Esophagus squamous epithelium (tissue), 5 donors: Measurements from ENCODE around the gene MFAP3. TPM values are rescaled to one million over a fixed set of nuclear protein-coding genes. Genes with fewer than 3 reads are reported as not detected.

ENCODE experiments used
- DNase-seq: peaks from one replicate; lab custom pipeline; 2025; lab: John Stamatoyannopoulos, UW
- H3K27ac ChIP-seq, 4 donors: fragments of 200-600 bp; sonication (generic); one replicate each; pipeline ENCODE4 v1.5.1; 2016 to 2019; ENCODE audit warnings: mild to moderate bottlenecking in 1 of 4
- H3K27me3 ChIP-seq, 4 donors: fragments of 200-600 bp; sonication (generic); 1 replicate in 3 of 4; 2 replicates in 1 of 4; pipeline versions ENCODE4 v1.5.1 to v1.6.0; 2017 to 2021; ENCODE audit warnings: antibody characterized with exemption in 1 of 4
- H3K36me3 ChIP-seq, 3 donors: fragments of 200-600 bp; sonication (generic); one replicate each; pipeline ENCODE4 v1.5.1; 2016 to 2019
- H3K4me1 ChIP-seq, 3 donors: fragments of 200-600 bp; sonication (generic); one replicate each; pipeline ENCODE4 v1.5.1; 2017 to 2019
- H3K4me3 ChIP-seq, 4 donors: fragments of 200-600 bp; sonication (generic); 1 replicate in 3 of 4; 2 replicates in 1 of 4; pipeline ENCODE4 v1.5.1; 2016 to 2019; ENCODE audit warnings: mild to moderate bottlenecking in 2 of 4, moderate library complexity in 1 of 4
- H3K9me3 ChIP-seq, 3 donors: fragments of 200-600 bp; sonication (generic); one replicate each; pipeline ENCODE4 v1.5.1; 2016 to 2019
- CTCF ChIP-seq, 6 experiments: fragments of 450-650 bp in 4 of 6; fragments of 200-600 bp in 2 of 6; sonication (generic) in 2 of 6; IDR thresholded peaks; one replicate each; pipeline ENCODE4 v1.5.1; 2016 to 2019; ENCODE audit warnings: antibody characterized with exemption in 6 of 6, mild to moderate bottlenecking in 4 of 6, moderate library complexity in 4 of 6
- POLR2A ChIP-seq, 4 donors: fragments of 450-650 bp; IDR thresholded peaks; one replicate each; pipeline ENCODE4 v1.6.1; 2017; ENCODE audit warnings: antibody characterized with exemption in 4 of 4, mild to moderate bottlenecking in 4 of 4, moderate library complexity in 3 of 4
- WGBS, 2 donors: methylation state at CpG; one replicate each; pipeline ENCODE4 v1.1.5; 2018; 5-methylcytosine and 5-hydroxymethylcytosine counted together
- intact Hi-C: fragments of 100-400 bp; cut with DNase I; formaldehyde crosslinking; loops from one replicate; pipeline ENCODE4 v1.15.0; 2022
- total RNA-seq, 4 donors: library from RNA; depleted of rRNA; stranded (reverse); fragments of >200 nt; gene quantifications; one replicate each; pipeline ENCODE4 v1.1.0, GENCODE V29; 2016
- donor health status: DM: yes; HTN: yes; CAD: no.

The MFAP3 gene
- total RNA-seq, 4 donors from 2014 or later: 29.0 to 58.1 (median 45.5) TPM

GRCh38 chr5:154000703-154001102, 38.1 kb upstream of the MFAP3 start:
- H3K27ac ChIP-seq: peak overlapping the region in 1 of 4 donors; percentile 55

GRCh38 chr5:154002093-154002492, 36.7 kb upstream of the MFAP3 start:
- peak overlapping the region in 1 of 4 donors; percentile 13 for H3K4me3 ChIP-seq
- peak overlapping the region in 3 of 4 donors; percentile 40 to 83 (median 75) for H3K27ac ChIP-seq
- H3K9me3 ChIP-seq: no peaks in the 10 kb centered on the region
- no peak for DNase-seq
- intact Hi-C loops: no loop called here
- 55 to 60% methylated on average over 4 of the region's 4 CpGs for WGBS, 2 donors
- peaks cover 0 to 10% (median 0%) of the 10 kb centered on the region in 3 donors for H3K4me1 ChIP-seq
- TF ChIP-seq CTCF (IDR thresholded peaks at IDR 0.05): no peak
- no peak for TF ChIP-seq POLR2A (IDR thresholded peaks at IDR 0.05)
- H3K36me3 ChIP-seq: peaks cover 0 to 51% (median 6%) of the 10 kb centered on the region in 3 donors
- no peaks in the 10 kb centered on the region for H3K27me3 ChIP-seq

More at GRCh38 chr5:154000703-154001102, 38.1 kb upstream of the MFAP3 start:
- intact Hi-C loops: no loop called here
- TF ChIP-seq CTCF (IDR thresholded peaks at IDR 0.05) (no peak), POLR2A (IDR thresholded peaks at IDR 0.05) (no peak)
- DNase-seq: no peak
- no peak overlapping the region for H3K4me3 ChIP-seq
- H3K4me1 ChIP-seq: peaks cover 0 to 10% (median 0%) of the 10 kb centered on the region in 3 donors
- no peaks in the 10 kb centered on the region for H3K27me3 ChIP-seq
- H3K9me3 ChIP-seq: no peaks in the 10 kb centered on the region
- H3K36me3 ChIP-seq: peaks cover 0 to 62% (median 6%) of the 10 kb centered on the region in 3 donors

GRCh38 chr5:154002511-154003020, 36.2 kb upstream of the MFAP3 start:
- peak overlapping the region in 3 of 4 donors; percentile 40 to 83 (median 75) for H3K27ac ChIP-seq
- peaks cover 0 to 10% (median 0%) of the 10 kb centered on the region in 3 donors for H3K4me1 ChIP-seq
- no peaks in the 10 kb centered on the region for H3K9me3 ChIP-seq
- no peak for DNase-seq
- H3K4me3 ChIP-seq: peak overlapping the region in 1 of 4 donors; percentile 13
- H3K27me3 ChIP-seq: no peaks in the 10 kb centered on the region
- 71 to 79% methylated on average over 7 of the region's 7 CpGs for WGBS, 2 donors
- intact Hi-C loops: no loop called here
- H3K36me3 ChIP-seq: peaks cover 0 to 46% (median 6%) of the 10 kb centered on the region in 3 donors
- no peak for TF ChIP-seq CTCF (IDR thresholded peaks at IDR 0.05)
- TF ChIP-seq POLR2A (IDR thresholded peaks at IDR 0.05): no peak

DNA sequence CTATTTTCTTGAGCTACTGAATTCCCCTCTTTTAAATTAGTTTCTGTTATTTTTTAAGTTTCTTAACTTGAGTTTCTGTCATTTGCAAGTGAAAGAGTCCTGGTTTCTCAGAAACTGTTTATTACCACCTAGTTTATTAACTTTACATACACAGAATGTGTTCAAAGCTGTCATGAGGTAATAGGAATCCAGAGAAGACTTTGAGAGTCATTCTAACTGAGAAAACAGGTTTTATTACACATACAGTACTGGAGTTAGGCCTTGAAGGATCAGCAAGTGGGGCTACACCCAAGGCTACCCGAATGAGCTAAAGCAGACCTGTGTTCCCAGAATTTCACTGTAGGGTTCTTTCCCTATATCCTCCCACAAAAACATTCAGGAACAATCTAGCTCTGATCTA, 33.1 kb upstream of the MFAP3 start:
- Histone ChIP-seq H3K36me3 (peaks cover 0 to 39% (median 6%) of the 10 kb centered on the region in 3 donors), H3K27ac (peak overlapping the region in 3 of 4 donors; percentile 1 to 51 (median 38)), H3K27me3 (no peaks in the 10 kb centered on the region), H3K4me3 (no peak overlapping the region), H3K4me1 (peaks cover 0 to 10% (median 0%) of the 10 kb centered on the region in 3 donors), H3K9me3 (no peaks in the 10 kb centered on the region)
- no peak for DNase-seq
- TF ChIP-seq POLR2A (IDR thresholded peaks at IDR 0.05) (no peak), CTCF (IDR thresholded peaks at IDR 0.05) (no peak)
- 57 to 85% methylated on average over 1 of the region's 1 CpG for WGBS, 2 donors
- intact Hi-C loops: no loop called here

DNA sequence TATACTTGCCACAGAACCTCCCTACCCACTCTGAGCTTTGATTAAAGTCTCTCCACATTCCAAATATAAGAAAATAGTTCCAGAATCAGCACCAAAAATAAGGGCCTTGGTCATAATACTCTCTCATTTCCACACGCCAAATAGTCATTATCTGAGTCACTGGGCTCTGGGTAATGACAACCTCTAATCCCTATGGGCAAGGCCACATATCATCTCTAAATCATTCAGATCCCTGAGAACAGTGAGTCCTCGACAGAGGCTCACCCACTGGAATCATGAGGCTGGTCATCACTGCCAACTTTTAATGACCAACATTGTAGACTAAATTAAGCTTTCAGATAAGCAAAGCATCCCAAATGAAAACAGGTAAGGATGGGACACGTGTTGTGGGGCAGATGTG, 28.1 kb upstream of the MFAP3 start:
- Histone ChIP-seq H3K27me3 (no peaks in the 10 kb centered on the region), H3K36me3 (peaks cover 0 to 48% (median 0%) of the 10 kb centered on the region in 3 donors), H3K27ac (no peak overlapping the region), H3K4me3 (no peak overlapping the region), H3K9me3 (no peaks in the 10 kb centered on the region), H3K4me1 (no peaks in the 10 kb centered on the region)
- WGBS, 2 donors: 38 to 65% methylated on average over 2 to 3 of the region's 3 CpGs
- DNase-seq: no peak
- no peak for TF ChIP-seq POLR2A (IDR thresholded peaks at IDR 0.05)
- no peak for TF ChIP-seq CTCF (IDR thresholded peaks at IDR 0.05)
- intact Hi-C loops: no loop called here
